Calu3 (cell line): ENCODE data around the gene MCC. TPM values are rescaled to one million over a fixed set of nuclear protein-coding genes. Genes with fewer than 3 reads are reported as not detected.
A peak's percentile ranks its signal among the peaks of the same experiment; 100 is the strongest.

Experiments used
- BruUV-seq: library from RNA; stranded (reverse); fragments of 400-500 nt; replicated peaks from 2 replicates; lab custom pipeline; 2021; lab: Mats Ljungman, UMichigan
- CTCF ChIA-PET: fragments of 300-600 bp; sonication (Branson Sonifier 250); formaldehyde crosslinking; loops from one replicate; lab custom pipeline; 2022; ENCODE audit warnings: antibody characterized with exemption; lab: Charles Lee
- DNase-seq: peaks from one replicate; pipeline ENCODE4 v3.0.0; 2022
- H3K27ac Mint-ChIP-seq: one replicate; pipeline ENCODE4 v1.8.0; 2022; ENCODE audit warnings: mixed read lengths; ENCODE audit not compliant: unreplicated experiment
- H3K27me3 Mint-ChIP-seq: one replicate; pipeline ENCODE4 v1.8.0; 2022; ENCODE audit warnings: mixed read lengths; ENCODE audit not compliant: unreplicated experiment
- H3K36me3 Mint-ChIP-seq: one replicate; pipeline ENCODE4 v1.8.0; 2022; ENCODE audit warnings: mild to moderate bottlenecking, moderate library complexity, mixed read lengths; ENCODE audit not compliant: insufficient read depth, unreplicated experiment
- H3K4me1 Mint-ChIP-seq: one replicate; pipeline ENCODE4 v1.8.0; 2022; ENCODE audit warnings: mild to moderate bottlenecking, low read depth, mixed read lengths; ENCODE audit not compliant: unreplicated experiment
- H3K4me3 Mint-ChIP-seq: one replicate; pipeline ENCODE4 v1.8.0; 2022; ENCODE audit warnings: mild to moderate bottlenecking, low read depth, moderate library complexity, mixed read lengths; ENCODE audit not compliant: unreplicated experiment
- H3K9me3 Mint-ChIP-seq: one replicate; pipeline ENCODE4 v1.8.0; 2022; ENCODE audit warnings: low read depth, mixed read lengths; ENCODE audit not compliant: unreplicated experiment
- CTCF ChIP-seq: fragments of 200-600 bp; IDR thresholded peaks from one replicate; pipeline ENCODE4 v1.8.0; 2022; ENCODE audit warnings: antibody characterized with exemption; ENCODE audit not compliant: unreplicated experiment
- intact Hi-C: fragments of 100-400 bp; cut with micrococcal nuclease; formaldehyde crosslinking; loops from one replicate; pipeline ENCODE4 v1.10.0; 2022; ENCODE audit not compliant: unreplicated experiment
- total RNA-seq: library from RNA; stranded (reverse); gene quantifications from 2 replicates; pipeline ENCODE4 v1.2.3, GENCODE V29; 2022

Gene MCC
- total RNA-seq, 1 experiment from 2014 or later = 2.8 TPM

- Mint-ChIP-seq H3K27ac (no peak overlapping the region), H3K4me1 (peaks cover 18% of the 10 kb centered on the region), H3K4me3 (no peak overlapping the region), H3K36me3 (no peaks in the 10 kb centered on the region), H3K9me3 (no peaks in the 10 kb centered on the region), H3K27me3 (no peaks in the 10 kb centered on the region)
- no peak for TF ChIP-seq CTCF
- no TSS peak for BruUV-seq
- CTCF ChIA-PET = no interaction called here
- intact Hi-C loops = no loop called here
- DNase-seq = no peak
Measured at GRCh38 chr5:113048931-113049330, 439.3 kb downstream of the MCC start.

GRCh38 chr5:113047733-113048652 lies 440.3 kb downstream of the MCC start:
- no peak for DNase-seq
- BruUV-seq = no TSS peak
- CTCF ChIA-PET = interaction anchor here (0.8 kb wide), 1 partner anchor 10 kb away, joined by 4 read pairs; no protein-coding TSS in a partner anchor
- no peaks in the 10 kb centered on the region for H3K9me3 Mint-ChIP-seq
- no peaks in the 10 kb centered on the region for H3K27me3 Mint-ChIP-seq
- intact Hi-C loops = no loop called here
- no peak overlapping the region for H3K27ac Mint-ChIP-seq
- peaks cover 18% of the 10 kb centered on the region for H3K4me1 Mint-ChIP-seq
- H3K4me3 Mint-ChIP-seq = no peak overlapping the region
- H3K36me3 Mint-ChIP-seq = no peaks in the 10 kb centered on the region
- no peak for TF ChIP-seq CTCF

- CTCF ChIA-PET = interaction anchor here (0.8 kb wide), 1 partner anchor 9 kb away, joined by 4 read pairs; no protein-coding TSS in a partner anchor
- no TSS peak for BruUV-seq
- no peaks in the 10 kb centered on the region for H3K36me3 Mint-ChIP-seq
- H3K27ac Mint-ChIP-seq = peak overlapping the region; percentile 25
- H3K27me3 Mint-ChIP-seq = no peaks in the 10 kb centered on the region
- peak; percentile 40 for DNase-seq
- TF ChIP-seq CTCF = no peak
- no peak overlapping the region for H3K4me3 Mint-ChIP-seq
- intact Hi-C loops = no loop called here
- no peaks in the 10 kb centered on the region for H3K9me3 Mint-ChIP-seq
- H3K4me1 Mint-ChIP-seq = peaks cover 18% of the 10 kb centered on the region
Measured at GRCh38 chr5:113047234-113047633, 441.0 kb downstream of the MCC start.

GRCh38 chr5:113044776-113045465 lies 443.3 kb downstream of the MCC start:
- peaks cover 18% of the 10 kb centered on the region for H3K4me1 Mint-ChIP-seq
- no peak for TF ChIP-seq CTCF
- intact Hi-C loops = no loop called here
- no peak overlapping the region for H3K4me3 Mint-ChIP-seq
- no TSS peak for BruUV-seq
- no peaks in the 10 kb centered on the region for H3K9me3 Mint-ChIP-seq
- CTCF ChIA-PET = no interaction called here
- H3K36me3 Mint-ChIP-seq = no peaks in the 10 kb centered on the region
- H3K27ac Mint-ChIP-seq = no peak overlapping the region
- no peaks in the 10 kb centered on the region for H3K27me3 Mint-ChIP-seq
- DNase-seq = no peak
